HG02885 (cell line): ENCODE data around the gene ELK4.

Experiments used
- ATAC-seq: cut with Tn5 transposase; IDR thresholded peaks from one replicate; pipeline ENCODE4 v1.9.1; 2021; ENCODE audit warnings: mild to moderate bottlenecking; ENCODE audit not compliant: unreplicated experiment, poor library complexity

The ELK4 gene

DNA sequence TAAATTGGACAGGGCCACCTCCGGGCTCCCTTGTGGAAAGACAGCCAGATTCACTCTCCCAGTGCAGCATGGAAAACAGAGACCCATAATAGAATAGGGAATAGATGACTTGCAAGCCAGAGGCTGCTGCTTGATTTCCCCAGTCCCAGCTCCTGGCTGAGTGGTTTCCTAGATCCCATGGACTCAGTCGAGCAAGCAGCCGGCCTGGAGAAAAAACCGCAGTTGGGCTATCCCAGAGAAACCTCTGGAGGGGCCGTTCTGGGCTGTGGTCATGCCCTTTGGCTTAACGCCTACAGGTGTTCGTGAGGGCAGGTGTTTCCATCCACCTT, 61.7 kb downstream of the ELK4 start:
- no peak for ATAC-seq

DNA sequence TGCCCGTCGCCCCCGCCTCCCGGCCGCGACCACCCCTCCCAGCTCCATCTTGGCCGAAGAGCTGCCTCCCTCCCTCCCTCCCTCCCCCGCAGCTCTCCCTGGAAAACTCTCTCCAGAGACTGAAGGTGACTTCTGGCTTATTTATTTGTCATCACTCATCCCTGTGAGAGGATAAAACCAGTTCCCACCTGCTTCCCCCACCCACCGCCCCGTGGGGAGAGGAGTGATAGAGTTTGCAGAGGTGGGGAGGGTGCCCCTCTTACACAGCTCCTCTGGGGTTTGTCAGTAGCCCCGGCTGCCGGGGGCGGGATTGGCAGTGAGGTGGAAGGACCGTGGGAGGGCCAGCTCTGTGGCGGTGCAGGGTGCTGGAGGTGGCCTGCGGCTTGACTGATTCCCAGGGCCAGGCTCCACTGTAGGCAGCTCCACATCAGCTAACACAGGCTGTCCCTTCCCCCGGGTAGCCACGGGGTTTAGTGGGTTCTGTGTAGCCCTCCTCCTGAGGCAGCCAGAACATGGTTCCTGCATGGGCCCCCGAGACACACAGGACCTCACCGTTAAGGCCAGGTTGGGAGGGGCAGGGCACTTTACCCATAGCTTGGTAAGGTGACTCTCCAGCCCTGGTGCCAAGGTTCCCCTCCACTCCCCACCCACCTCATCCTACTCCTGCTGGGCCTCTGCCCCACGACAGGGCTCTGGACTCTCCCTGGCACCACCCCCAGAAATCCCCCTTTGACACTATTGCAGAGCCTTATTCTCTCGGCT, 62.2 kb downstream of the ELK4 start:
- ATAC-seq, result no peak

DNA sequence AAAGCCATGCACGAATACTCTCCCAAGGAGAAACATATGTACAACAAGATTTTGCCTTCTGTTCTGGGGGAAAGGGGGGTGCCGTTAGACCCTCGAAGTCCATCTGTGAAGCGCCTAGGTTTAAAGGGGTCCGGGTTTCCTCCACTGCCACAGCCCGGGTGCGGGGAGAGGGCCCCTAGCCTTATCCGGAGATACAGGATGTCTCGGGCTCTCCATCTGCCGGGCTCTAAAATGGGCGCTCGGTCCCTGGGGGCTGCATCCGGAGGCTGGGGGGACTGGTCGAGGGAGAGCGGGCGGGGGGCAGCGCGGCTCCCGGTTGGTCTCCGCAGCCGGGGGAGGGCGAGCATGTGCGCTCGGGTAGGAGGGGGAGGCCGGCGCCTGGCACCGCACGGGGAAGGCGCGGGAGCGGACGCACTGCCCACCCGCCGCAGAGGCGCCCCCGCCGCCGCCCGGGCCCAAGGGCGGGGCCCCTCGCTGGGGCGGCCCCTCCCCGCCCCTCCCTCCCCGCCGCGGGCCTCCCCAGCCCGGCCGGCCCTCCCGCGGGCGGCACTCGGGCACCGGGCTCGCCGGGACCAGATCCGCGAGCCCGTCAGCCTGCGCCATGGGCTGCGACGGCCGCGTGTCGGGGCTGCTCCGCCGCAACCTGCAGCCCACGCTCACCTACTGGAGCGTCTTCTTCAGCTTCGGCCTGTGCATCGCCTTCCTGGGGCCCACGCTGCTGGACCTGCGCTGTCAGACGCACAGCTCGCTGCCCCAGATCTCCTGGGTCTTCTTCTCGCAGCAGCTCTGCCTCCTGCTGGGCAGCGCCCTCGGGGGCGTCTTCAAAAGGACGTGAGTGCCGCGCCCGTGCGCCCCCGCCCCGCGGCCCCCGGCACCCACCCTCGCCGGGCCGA, 63.1 kb downstream of the ELK4 start:
- no peak for ATAC-seq

DNA sequence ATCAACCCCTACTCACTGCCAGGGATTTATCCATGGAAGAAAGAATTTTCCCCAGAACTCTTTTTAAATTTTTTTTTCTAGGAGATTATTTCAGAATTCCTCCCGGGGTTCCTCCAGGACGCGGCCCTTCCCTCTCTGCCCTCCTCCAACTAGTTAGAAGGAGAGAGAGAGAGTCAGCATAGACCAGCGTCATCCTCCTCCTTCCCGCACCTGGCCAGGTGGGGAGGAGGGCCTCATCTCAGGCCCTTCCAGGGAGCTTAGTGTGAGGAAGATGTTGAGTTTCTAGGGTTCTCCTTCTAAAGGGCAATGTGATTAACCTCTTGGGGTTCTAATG, 63.7 kb downstream of the ELK4 start:
- no peak for ATAC-seq

DNA sequence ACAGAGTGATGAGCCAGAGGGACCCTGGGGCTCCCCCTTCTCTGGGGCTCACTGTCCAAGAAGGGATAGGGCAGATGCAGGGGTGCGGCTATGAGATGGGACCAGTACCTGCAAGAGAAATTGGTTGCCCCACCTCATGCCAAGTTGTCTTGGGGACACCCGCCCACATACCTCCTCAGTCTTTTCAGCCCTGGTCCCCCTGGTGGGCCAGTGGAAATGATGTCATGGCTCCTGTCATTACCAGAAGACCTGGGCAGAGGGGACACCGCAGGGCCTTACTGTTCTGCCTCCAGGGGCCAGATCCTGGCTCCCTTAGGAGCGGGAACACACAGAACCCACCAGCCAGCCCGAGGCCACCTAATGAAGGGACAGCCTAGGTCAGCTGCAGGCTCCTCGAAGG, 64.1 kb downstream of the ELK4 start:
- ATAC-seq, result no peak

DNA sequence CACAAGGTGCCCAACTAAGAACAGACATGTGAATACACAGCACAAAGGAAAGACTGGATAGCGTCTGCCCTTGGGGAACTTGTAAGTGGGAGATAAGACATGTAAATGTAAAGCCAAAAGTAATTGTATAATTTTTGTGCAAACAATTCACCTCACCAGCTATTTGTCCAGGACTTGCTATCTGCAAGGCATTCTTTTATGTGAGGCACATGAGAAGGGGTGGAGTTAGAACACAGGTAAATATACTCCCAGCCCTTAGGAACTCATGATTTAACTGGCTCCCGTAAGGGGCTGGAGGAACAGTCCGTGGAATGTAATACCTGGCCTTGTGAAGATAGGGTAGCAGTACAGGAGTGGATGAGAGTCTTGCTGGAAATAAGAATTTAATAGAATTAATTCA, 66.0 kb downstream of the ELK4 start:
- no peak for ATAC-seq

DNA sequence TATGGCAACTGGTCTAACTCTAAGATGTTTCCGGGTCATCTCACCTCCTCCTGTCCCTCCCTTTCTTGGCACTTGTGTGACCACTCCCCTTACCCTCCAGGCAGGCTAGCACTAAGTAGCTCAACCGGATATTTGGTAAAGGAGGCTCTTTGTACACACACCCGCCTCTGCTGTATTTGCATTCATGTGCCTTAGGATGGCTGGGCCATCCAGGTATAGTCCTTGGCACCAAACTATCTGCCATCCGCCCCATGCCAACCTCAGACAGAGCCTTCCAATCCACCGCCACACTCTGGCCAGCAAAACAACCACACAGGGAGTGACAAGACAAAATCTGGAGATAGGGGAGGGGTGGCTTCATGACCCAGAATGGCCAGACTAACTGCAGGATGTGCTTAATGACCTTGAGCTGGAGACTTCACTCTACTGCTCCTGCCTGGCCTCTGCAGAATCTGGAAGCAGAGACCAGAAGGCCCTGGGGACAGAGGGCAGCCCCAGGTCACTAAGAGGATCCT, 67.8 kb downstream of the ELK4 start:
- ATAC-seq, result no peak

DNA sequence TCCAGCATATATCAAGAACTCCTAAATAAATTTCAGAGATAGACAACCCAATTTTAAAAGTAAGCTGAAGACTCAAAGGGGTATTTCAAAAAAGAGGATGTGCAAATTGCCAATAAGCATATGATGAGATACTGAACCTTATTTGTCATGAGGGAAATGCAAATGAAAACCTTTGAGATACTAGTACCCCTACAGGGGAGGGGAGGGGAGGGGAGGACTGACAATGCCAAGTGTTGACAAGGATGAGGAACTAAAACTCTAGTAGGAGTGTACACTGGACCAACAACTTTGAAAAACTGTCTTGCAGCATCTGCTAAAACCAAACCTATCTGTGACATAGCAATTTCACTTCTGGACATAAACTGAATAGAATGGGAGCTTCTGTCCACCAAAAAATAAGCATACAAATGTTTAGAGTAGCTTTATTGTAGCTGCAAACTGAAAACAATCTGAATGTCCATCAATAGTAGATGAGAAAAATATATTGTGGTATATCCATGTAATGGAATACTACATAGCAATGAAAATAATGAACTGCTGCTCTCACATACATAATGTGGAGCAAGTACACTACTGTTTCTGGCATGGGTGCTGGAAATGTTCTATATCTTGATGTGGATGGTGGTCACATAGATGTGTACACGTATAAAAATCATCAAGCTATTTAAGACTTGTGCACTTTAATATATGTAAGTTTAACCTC, 70.2 kb downstream of the ELK4 start:
- no peak for ATAC-seq
